Measurements from ENCODE around the gene NKX6-1.

Gene NKX6-1

DNA sequence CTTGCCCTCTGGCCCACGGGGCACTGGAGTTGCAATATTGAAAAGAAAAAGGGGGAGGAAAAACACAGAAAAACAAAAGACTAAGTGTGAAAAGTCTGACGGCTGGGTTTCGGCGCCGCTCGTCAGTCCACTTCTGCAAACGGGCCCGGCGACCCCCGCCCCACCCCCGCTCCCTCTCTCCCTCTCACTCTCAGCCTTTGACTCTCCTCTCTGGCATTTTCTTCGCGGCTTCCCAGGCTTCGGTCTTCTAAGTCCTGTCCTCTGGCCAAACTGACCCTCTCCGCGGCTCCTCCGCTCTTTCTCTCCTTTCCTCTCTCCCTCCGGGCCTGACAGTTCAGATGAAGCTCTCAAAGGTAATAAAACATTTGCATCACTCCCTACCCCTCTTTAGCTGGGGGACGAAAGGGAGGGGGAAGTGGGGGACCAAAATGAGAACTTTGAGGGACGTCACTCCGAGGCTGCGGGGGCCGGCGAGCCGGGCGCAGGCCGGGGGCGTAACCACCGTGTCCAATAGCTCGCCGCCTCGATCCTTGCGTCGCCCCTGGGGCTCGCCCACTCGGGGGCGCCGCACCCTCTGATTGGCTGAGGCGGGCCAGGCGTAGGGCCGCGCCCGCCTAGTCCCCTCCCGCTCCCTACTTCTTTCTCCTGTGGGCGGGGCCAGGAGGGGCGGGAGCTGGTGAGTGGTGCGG lies at the start of gene NKX6-1:
TSS of gene NKX6-1 (minus strand) at position 358 of the 689 bp plus-strand sequence. CDS start 1,064 bp downstream, outside the sequence.
- TF ChIP-seq PKNOX1 (IDR thresholded peaks at IDR 0.05) (peak; percentile 79), TARDBP (IDR thresholded peaks at IDR 0.05) (no peak)
- peak; percentile 96 for DNase-seq (ENCODE audit: extremely low spot score)
- ChIA-PET POLR2A (interaction anchor here (0.6 to 1.7 kb wide), 15 partner anchors 8 to 853 kb away, joined by 3 to 6 read pairs (median 3); partner anchors contain the start of genes CDS1 and WDFY3), CTCF (interaction anchor here (0.7 to 1.4 kb wide), 3 partner anchors 16 to 855 kb away, joined by 3 to 4 read pairs (median 4); no protein-coding TSS in a partner anchor)

DNA sequence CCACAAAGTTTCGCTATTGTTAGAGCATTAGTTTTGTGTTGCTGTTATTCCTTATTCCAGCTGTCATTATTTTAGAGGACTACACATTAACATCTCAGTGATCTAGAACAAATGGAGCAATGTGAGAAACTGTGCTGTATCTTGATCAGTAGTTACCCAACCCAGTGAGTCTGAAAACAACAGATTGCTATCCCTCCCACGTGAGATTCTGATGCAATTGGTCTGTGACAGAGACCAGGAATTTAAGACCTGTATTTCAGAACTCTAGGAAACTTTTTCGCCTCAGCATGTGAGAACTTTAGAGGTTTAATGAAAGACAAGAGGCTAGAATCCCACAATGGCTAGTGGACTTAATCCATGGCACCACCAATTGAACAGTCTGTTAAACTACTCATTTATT lies 48.1 kb upstream of the NKX6-1 start:
- ChIA-PET CTCF (no interaction called here), POLR2A (no interaction called here)
- DNase-seq (ENCODE audit: extremely low spot score), result no peak
- TF ChIP-seq HDGF (IDR thresholded peaks at IDR 0.05; ENCODE audit: borderline replicate concordance) (no peak), FOXK2 (IDR thresholded peaks at IDR 0.05) (no peak)

DNA sequence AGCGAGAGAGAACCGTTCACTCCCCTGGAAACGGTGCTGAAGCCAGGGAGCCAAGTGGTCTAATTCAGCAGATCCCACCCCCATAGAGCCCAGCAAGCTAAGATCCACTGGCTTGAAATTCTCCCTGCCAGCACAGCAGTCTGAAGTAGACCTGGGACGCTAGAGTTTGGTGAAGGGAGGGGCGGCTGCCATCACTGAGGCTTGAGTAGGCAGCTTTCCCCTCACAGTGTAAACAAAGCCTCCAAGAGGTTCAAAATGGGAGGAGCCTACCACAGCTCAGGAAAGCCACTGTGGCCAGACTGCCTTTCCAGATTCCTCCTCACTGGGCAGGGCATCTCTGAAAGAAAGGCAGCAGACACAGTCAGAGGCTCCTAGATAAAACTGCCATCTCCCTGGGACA lies 46.0 kb upstream of the NKX6-1 start:
- no peak for DNase-seq (ENCODE audit: extremely low spot score)
- no peak for TF ChIP-seq LEF1 (IDR thresholded peaks at IDR 0.05; ENCODE audit: borderline replicate concordance)
- no peak for TF ChIP-seq FOXM1 (IDR thresholded peaks at IDR 0.05; ENCODE audit: borderline replicate concordance)
- no peak for TF ChIP-seq SP1 (IDR thresholded peaks at IDR 0.05)
- TF ChIP-seq NFRKB (IDR thresholded peaks at IDR 0.05), result no peak
- no peak for TF ChIP-seq FOXK2 (IDR thresholded peaks at IDR 0.05)
- no peak for TF ChIP-seq ELF4 (IDR thresholded peaks at IDR 0.05)
- no peak for TF ChIP-seq SUZ12 (IDR thresholded peaks at IDR 0.05)
- no peak for TF ChIP-seq FOXA1 (IDR thresholded peaks at IDR 0.05)
- TF ChIP-seq ZNF384 (IDR thresholded peaks at IDR 0.05), result no peak
- no peak for TF ChIP-seq BHLHE40 (IDR thresholded peaks at IDR 0.05; ENCODE audit: borderline replicate concordance)
- TF ChIP-seq TARDBP (IDR thresholded peaks at IDR 0.05), result no peak
- no peak for TF ChIP-seq ARNT (IDR thresholded peaks at IDR 0.05)
- no peak for TF ChIP-seq HDGF (IDR thresholded peaks at IDR 0.05; ENCODE audit: borderline replicate concordance)
- no peak for TF ChIP-seq L3MBTL2 (conservative IDR thresholded peaks at IDR 0.05)
- no peak for TF ChIP-seq CTBP1 (IDR thresholded peaks at IDR 0.05; ENCODE audit: borderline replicate concordance)
- TF ChIP-seq PKNOX1 (IDR thresholded peaks at IDR 0.05), result no peak
- POLR2A ChIA-PET, result no interaction called here
- CTCF ChIA-PET, result no interaction called here

GRCh38 chr4:84535901-84536300 lies 36.8 kb upstream of the NKX6-1 start:
- CTCF ChIA-PET, result no interaction called here
- POLR2A ChIA-PET, result no interaction called here
- TF ChIP-seq FOXM1 (IDR thresholded peaks at IDR 0.05; ENCODE audit: borderline replicate concordance), result no peak
- TF ChIP-seq PKNOX1 (IDR thresholded peaks at IDR 0.05), result no peak
- TF ChIP-seq SUZ12 (IDR thresholded peaks at IDR 0.05), result no peak
- TF ChIP-seq NFRKB (IDR thresholded peaks at IDR 0.05), result no peak
- no peak for TF ChIP-seq BHLHE40 (IDR thresholded peaks at IDR 0.05; ENCODE audit: borderline replicate concordance)
- TF ChIP-seq FOXK2 (IDR thresholded peaks at IDR 0.05), result no peak
- TF ChIP-seq SP1 (IDR thresholded peaks at IDR 0.05), result no peak
- no peak for TF ChIP-seq ARNT (IDR thresholded peaks at IDR 0.05)
- no peak for TF ChIP-seq ZNF384 (IDR thresholded peaks at IDR 0.05)
- TF ChIP-seq LEF1 (IDR thresholded peaks at IDR 0.05; ENCODE audit: borderline replicate concordance), result no peak
- no peak for TF ChIP-seq CTBP1 (IDR thresholded peaks at IDR 0.05; ENCODE audit: borderline replicate concordance)
- TF ChIP-seq FOXA1 (IDR thresholded peaks at IDR 0.05), result no peak
- no peak for TF ChIP-seq ELF4 (IDR thresholded peaks at IDR 0.05)
- TF ChIP-seq TARDBP (IDR thresholded peaks at IDR 0.05), result no peak
- TF ChIP-seq HDGF (IDR thresholded peaks at IDR 0.05; ENCODE audit: borderline replicate concordance), result no peak
- no peak for DNase-seq (ENCODE audit: extremely low spot score)

- DNase-seq (ENCODE audit: extremely low spot score), result no peak
- ChIA-PET POLR2A (no interaction called here), CTCF (interaction anchor here (0.7 kb wide), 1 partner anchor 28 kb away, joined by 3 read pairs; no protein-coding TSS in a partner anchor)
- no peak for TF ChIP-seq NFRKB (IDR thresholded peaks at IDR 0.05)
- TF ChIP-seq TARDBP (IDR thresholded peaks at IDR 0.05), result no peak
- TF ChIP-seq BHLHE40 (IDR thresholded peaks at IDR 0.05; ENCODE audit: borderline replicate concordance), result no peak
- no peak for TF ChIP-seq CTBP1 (IDR thresholded peaks at IDR 0.05; ENCODE audit: borderline replicate concordance)
- TF ChIP-seq SP1 (IDR thresholded peaks at IDR 0.05), result no peak
- no peak for TF ChIP-seq ELF4 (IDR thresholded peaks at IDR 0.05)
- no peak for TF ChIP-seq ZNF384 (IDR thresholded peaks at IDR 0.05)
These were observed 32.6 kb upstream of the NKX6-1 start for GRCh38 chr4:84531689-84532088.

- ChIA-PET POLR2A (interaction anchor here (1.3 kb wide), 1 partner anchor 32 kb away, joined by 3 read pairs; the partner anchor contains the start of gene NKX6-1), CTCF (no interaction called here)
- TF ChIP-seq ZNF384 (IDR thresholded peaks at IDR 0.05) (no peak), FOXK2 (IDR thresholded peaks at IDR 0.05) (no peak), SUZ12 (IDR thresholded peaks at IDR 0.05) (no peak)
- no peak for DNase-seq (ENCODE audit: extremely low spot score)
These were observed 31.8 kb upstream of the NKX6-1 start for GRCh38 chr4:84530871-84531270.

DNA sequence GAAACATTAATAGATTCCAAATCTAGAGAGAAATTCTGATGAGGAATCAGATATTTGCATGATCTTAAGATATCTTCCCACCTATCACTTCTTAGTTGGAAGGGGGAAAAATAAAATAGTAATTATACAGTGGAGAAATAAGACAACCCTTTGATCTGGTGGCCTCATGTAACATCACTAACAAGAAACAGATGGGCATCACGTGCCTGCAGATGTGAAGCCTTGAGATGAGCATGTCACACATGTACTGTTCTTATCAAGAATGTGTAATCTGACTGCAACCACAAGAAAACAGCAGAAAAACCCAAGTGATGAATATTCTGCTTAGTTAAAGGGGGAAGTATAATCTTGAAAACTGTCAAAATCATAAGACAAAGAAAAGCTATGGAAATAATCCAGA lies 31.4 kb upstream of the NKX6-1 start:
- TF ChIP-seq ZNF384 (IDR thresholded peaks at IDR 0.05), result no peak
- no peak for TF ChIP-seq FOXA1 (IDR thresholded peaks at IDR 0.05)
- TF ChIP-seq ARNT (IDR thresholded peaks at IDR 0.05), result no peak
- no peak for TF ChIP-seq L3MBTL2 (conservative IDR thresholded peaks at IDR 0.05)
- no peak for TF ChIP-seq ELF4 (IDR thresholded peaks at IDR 0.05)
- no peak for TF ChIP-seq PKNOX1 (IDR thresholded peaks at IDR 0.05)
- TF ChIP-seq SUZ12 (IDR thresholded peaks at IDR 0.05), result no peak
- TF ChIP-seq CTBP1 (IDR thresholded peaks at IDR 0.05; ENCODE audit: borderline replicate concordance), result no peak
- CTCF ChIA-PET, result no interaction called here
- POLR2A ChIA-PET, result interaction anchor here (1.3 kb wide), 1 partner anchor 31 kb away, joined by 3 read pairs; the partner anchor contains the start of gene NKX6-1
- DNase-seq (ENCODE audit: extremely low spot score), result no peak
